Right lobe of liver (tissue), 6 donors: ENCODE measurements around the gene FKBP8. TPM values are rescaled to one million over a fixed set of nuclear protein-coding genes. Genes with fewer than 3 reads are reported as not detected.
"Not testable (repeated sequence)": the region's sequence is repeated elsewhere in the genome, so short reads cannot be mapped to it uniquely, and the experiment has no call there.

ENCODE experiments used
- ATAC-seq, 4 donors: fragments of 200-7000 bp; cut with Tn5 transposase; one replicate each; pipeline ENCODE4 v1.9.1; 2020; ENCODE audit warnings: mild to moderate bottlenecking in 4 of 4, moderate library complexity in 4 of 4
- DNase-seq, 3 donors: peaks; one replicate each; pipeline ENCODE4 v3.0.0-alpha.2; 2020
- H3K27ac ChIP-seq, 3 donors: fragments of 200-600 bp; one replicate each; pipeline ENCODE4 v1.8.0; 2022
- H3K27me3 ChIP-seq, 2 donors: fragments of 200-600 bp; one replicate each; pipeline ENCODE4 v1.8.0; 2022
- H3K36me3 ChIP-seq, 4 donors: fragments of 200-600 bp; sonication (generic) in 1 of 4; one replicate each; pipeline versions ENCODE4 v1.5.1 to v1.8.0; 2017 to 2022; ENCODE audit warnings: control low read depth in 1 of 4
- H3K4me1 ChIP-seq, 4 donors: fragments of 200-600 bp; sonication (generic) in 1 of 4; one replicate each; pipeline versions ENCODE4 v1.5.1 to v1.8.0; 2017 to 2022; ENCODE audit warnings: control low read depth in 1 of 4
- H3K4me3 ChIP-seq, 3 donors: fragments of 200-600 bp; one replicate each; pipeline ENCODE4 v1.8.0; 2022
- H3K9me3 ChIP-seq, 4 donors: fragments of 200-600 bp; sonication (generic) in 1 of 4; one replicate each; pipeline versions ENCODE4 v1.5.1 to v1.8.0; 2017 to 2022; ENCODE audit warnings: control low read depth in 1 of 4
- POLR2A ChIP-seq: fragments of 450-650 bp; IDR thresholded peaks from one replicate; pipeline ENCODE4 v1.6.1; 2017; ENCODE audit warnings: antibody characterized with exemption, mild to moderate bottlenecking
- WGBS: methylation state at CpG from one replicate; pipeline ENCODE4 v1.1.6; 2018; ENCODE audit warnings: low coverage, low lambda C conversion rate; ENCODE audit not compliant: insufficient coverage; ENCODE audit errors: missing lambda C conversion rate; 5-methylcytosine and 5-hydroxymethylcytosine counted together
- intact Hi-C, 2 donors: fragments of 100-400 bp; cut with DNase I; formaldehyde crosslinking; loops; one replicate each; pipeline versions ENCODE4 v1.11.2 to v1.14.1; 2022
- total RNA-seq, 6 experiments: library from RNA; depleted of rRNA in 2 of 6; stranded (reverse); fragments of >200 nt in 2 of 6; fragmentation: NEBNext Ultra II Directional in 3 of 6; extraction: Animal tissue kit (Norgen Biotek cat#: 25700) in 3 of 6; gene quantifications; one replicate each; pipeline versions ENCODE4 v1.1.0 to v1.2.4, GENCODE V29; 2016 to 2023
- TF ChIP-seq, protein P1 (sequence below), 4 donors: fragments of 200-600 bp in 3 of 4; fragments of 450-650 bp in 1 of 4; IDR thresholded peaks; one replicate each; pipeline versions ENCODE4 v1.5.1 to v1.8.0; 2016 to 2022; ENCODE audit warnings: antibody characterized with exemption in 4 of 4, mild to moderate bottlenecking in 2 of 4
- donor health status: DM: no; HTN: yes; CAD: no.
- donor health status: DM: no; HTN: no; CAD: no.
- donor health status: DM: no; HTN: no; CAD: no.
- donor health status: DM: no; HTN: yes; CAD: no.
- donor health status: DM: no; HTN: yes; CAD: no.

FKBP8 gene
- total RNA-seq, 6 experiments from 2014 or later, result 92.7 to 179 (median 118) TPM

DNA sequence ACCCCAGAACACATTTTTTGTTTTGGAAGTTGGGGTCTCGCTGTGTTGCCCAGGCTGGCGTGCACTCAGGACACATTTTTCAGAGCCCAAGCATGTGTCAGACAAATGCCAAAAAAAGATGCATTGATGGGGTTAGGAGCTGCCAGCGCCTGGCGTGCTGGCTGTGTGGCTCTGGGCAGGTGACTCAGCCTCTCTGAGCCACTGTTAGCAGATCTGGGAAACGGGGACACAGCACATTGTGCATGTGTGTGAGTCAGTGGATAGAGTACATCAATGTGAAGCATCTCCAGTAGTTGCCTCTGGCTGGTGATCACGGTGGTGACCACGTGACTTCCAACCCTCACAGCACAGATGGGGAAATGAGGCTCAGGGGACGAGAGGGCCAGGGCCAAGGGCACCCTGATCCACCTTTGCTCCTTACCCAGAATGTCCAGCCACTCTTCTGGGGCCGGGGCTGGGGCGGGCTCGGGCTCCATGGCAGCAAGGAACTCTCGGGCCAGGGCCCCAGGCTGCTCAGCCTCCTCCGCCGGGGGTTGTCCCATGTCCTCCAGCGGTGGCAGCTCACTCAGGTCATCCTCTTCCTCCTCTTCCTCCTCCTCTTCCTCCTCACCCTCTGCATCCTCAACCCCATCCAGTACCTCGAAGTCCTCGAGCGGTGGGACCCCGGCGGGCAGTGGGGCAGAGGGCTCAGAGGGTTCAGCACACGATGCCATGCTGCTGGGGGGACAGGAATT is 1.9 kb downstream of the FKBP8 start:
- no peak overlapping the region for H3K4me3 ChIP-seq
- no peak overlapping the region for H3K27ac ChIP-seq
- DNase-seq (no peak), ATAC-seq (peak in 1 of 4 donors; percentile 4)
- 100% methylated on average over 7 of the region's 21 CpGs for WGBS
- intact Hi-C loops, result no loop called here
- TF ChIP-seq, protein P1, sequence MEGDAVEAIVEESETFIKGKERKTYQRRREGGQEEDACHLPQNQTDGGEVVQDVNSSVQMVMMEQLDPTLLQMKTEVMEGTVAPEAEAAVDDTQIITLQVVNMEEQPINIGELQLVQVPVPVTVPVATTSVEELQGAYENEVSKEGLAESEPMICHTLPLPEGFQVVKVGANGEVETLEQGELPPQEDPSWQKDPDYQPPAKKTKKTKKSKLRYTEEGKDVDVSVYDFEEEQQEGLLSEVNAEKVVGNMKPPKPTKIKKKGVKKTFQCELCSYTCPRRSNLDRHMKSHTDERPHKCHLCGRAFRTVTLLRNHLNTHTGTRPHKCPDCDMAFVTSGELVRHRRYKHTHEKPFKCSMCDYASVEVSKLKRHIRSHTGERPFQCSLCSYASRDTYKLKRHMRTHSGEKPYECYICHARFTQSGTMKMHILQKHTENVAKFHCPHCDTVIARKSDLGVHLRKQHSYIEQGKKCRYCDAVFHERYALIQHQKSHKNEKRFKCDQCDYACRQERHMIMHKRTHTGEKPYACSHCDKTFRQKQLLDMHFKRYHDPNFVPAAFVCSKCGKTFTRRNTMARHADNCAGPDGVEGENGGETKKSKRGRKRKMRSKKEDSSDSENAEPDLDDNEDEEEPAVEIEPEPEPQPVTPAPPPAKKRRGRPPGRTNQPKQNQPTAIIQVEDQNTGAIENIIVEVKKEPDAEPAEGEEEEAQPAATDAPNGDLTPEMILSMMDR (IDR thresholded peaks at IDR 0.05), result no peak
- TF ChIP-seq POLR2A, result no peak
- no peaks in the 10 kb centered on the region for H3K9me3 ChIP-seq
- H3K27me3 ChIP-seq, result no peaks in the 10 kb centered on the region
- H3K36me3 ChIP-seq, result peaks cover 0 to 31% (median 1%) of the 10 kb centered on the region in 4 donors
- H3K4me1 ChIP-seq, result peaks cover 0 to 17% (median 3%) of the 10 kb centered on the region in 4 donors

DNA sequence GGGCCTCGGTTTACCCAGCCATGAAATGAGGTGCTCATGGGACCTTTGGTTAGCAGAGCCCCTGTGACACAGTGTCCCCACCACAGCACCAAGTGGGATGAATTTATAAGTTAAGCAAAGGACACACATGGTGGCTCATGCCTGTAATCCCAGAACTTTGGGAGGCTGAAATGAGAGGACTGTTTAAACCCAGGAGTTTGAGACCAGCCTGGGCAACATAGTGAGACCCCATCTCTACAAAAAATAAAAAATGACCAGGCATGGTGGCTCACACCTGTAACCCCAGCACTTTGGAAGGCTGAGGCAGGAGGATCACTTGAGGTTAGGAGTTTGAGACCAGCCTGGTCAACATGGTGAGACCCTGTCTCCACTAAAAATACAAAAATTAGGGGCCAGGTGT is 3.2 kb downstream of the FKBP8 start:
- DNase-seq, H3K4me3 ChIP-seq, H3K27ac ChIP-seq, H3K27me3 ChIP-seq, ATAC-seq, intact Hi-C loops, H3K9me3 ChIP-seq: not testable (repeated sequence)
- peaks cover 0 to 17% (median 3%) of the 10 kb centered on the region in 4 donors for H3K4me1 ChIP-seq
- peaks cover 0 to 36% (median 1%) of the 10 kb centered on the region in 4 donors for H3K36me3 ChIP-seq
- no CpG with 5 or more reads among the region's 1 CpG for WGBS

DNA sequence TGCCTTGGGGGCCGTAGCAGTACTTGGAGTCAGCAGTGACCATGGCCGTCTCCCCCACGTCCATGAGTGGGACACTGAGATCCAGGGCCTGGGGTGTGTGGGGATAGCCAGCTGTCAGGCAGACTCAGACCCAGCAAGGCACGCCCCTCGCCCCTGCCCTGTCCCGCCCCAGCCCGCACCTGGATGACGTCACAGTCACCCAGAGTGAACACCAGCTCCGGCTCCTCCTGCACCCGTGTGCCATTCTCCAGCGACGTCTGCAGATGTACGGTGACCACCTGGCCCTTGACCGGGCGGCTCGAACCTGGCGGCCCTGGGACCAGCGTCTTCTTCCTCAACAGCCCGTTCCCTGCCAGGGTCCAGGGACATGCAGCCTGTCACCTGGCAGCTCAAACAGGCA is 4.0 kb downstream of the FKBP8 start:
- DNase-seq (no peak), ATAC-seq (no peak)
- Histone ChIP-seq H3K4me1 (peaks cover 0 to 17% (median 3%) of the 10 kb centered on the region in 4 donors), H3K9me3 (no peaks in the 10 kb centered on the region), H3K27ac (no peak overlapping the region), H3K36me3 (peaks cover 0 to 41% (median 1%) of the 10 kb centered on the region in 4 donors), H3K4me3 (no peak overlapping the region), H3K27me3 (no peaks in the 10 kb centered on the region)
- intact Hi-C loops, result no loop called here
- 100% methylated on average over 1 of the region's 19 CpGs for WGBS
- TF ChIP-seq, protein P1 (IDR thresholded peaks at IDR 0.05), result no peak
- no peak for TF ChIP-seq POLR2A

DNA sequence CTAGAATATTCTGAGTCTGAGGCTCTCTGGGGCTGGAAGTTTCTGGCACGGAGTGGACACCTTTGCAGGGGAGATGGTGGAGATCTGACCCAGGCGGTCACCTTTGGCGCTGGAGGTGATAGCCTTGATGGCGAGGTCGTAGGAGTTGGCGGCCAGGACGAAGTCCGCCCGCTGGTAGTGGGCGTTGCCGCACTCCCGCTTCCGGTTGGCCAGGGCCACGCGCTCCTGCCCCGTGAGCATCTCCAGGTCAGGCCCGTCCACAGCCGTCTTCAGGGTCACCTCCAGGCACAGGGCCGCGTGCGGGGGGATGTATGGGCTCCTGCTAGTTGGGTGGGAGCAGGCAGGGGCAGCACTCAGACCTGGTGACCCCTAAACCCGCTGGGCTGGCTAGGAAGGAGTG is 5.3 kb downstream of the FKBP8 start:
- H3K4me1 ChIP-seq, result peaks cover 0 to 13% (median 3%) of the 10 kb centered on the region in 4 donors
- H3K27ac ChIP-seq, result peak overlapping the region in 2 of 3 donors; percentile 47 to 53
- WGBS, result 56% methylated on average over 3 of the region's 22 CpGs
- H3K9me3 ChIP-seq, result no peaks in the 10 kb centered on the region
- ATAC-seq, result peak; percentile 84 to 93 (median 88)
- H3K4me3 ChIP-seq, result no peak overlapping the region
- TF ChIP-seq, protein P1 (IDR thresholded peaks at IDR 0.05), result no peak
- TF ChIP-seq POLR2A, result no peak
- H3K36me3 ChIP-seq, result peaks cover 0 to 45% (median 1%) of the 10 kb centered on the region in 4 donors
- peak; percentile 75 to 81 (median 81) for DNase-seq
- no peaks in the 10 kb centered on the region for H3K27me3 ChIP-seq
- intact Hi-C loops, result no loop called here

DNA sequence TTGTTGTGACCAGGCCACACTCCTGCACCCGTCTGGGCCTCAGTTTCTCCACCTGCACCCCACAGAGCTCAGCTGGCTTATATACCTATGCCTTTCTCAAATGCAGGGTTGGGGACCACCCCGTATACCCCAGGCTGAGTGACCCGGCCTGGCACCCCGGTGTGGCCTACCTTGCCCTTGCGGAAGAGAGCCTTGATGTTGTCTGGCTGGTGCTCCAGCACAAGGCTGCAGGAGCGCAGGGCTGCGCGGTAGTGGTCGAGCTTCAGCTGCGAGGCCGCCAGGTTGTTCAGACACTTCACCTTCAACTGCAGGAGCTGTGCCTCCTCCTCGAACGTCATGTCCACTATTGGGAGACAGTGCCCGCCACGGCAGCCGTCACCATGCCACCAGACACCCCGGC is 5.9 kb downstream of the FKBP8 start:
- H3K27ac ChIP-seq, result peak overlapping the region in 2 of 3 donors; percentile 47 to 53
- intact Hi-C loops, result no loop called here
- no peaks in the 10 kb centered on the region for H3K27me3 ChIP-seq
- peaks cover 0 to 11% (median 2%) of the 10 kb centered on the region in 4 donors for H3K4me1 ChIP-seq
- H3K36me3 ChIP-seq, result peaks cover 0 to 52% (median 1%) of the 10 kb centered on the region in 4 donors
- DNase-seq (no peak), ATAC-seq (no peak)
- no peak overlapping the region for H3K4me3 ChIP-seq
- H3K9me3 ChIP-seq, result no peaks in the 10 kb centered on the region
- WGBS, result 70% methylated on average over 2 of the region's 17 CpGs
- TF ChIP-seq, protein P1 (IDR thresholded peaks at IDR 0.05), result no peak
- TF ChIP-seq POLR2A, result no peak
